ENCODE data around the gene RBP5.

The RBP5 gene, protein sequence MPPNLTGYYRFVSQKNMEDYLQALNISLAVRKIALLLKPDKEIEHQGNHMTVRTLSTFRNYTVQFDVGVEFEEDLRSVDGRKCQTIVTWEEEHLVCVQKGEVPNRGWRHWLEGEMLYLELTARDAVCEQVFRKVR

DNA sequence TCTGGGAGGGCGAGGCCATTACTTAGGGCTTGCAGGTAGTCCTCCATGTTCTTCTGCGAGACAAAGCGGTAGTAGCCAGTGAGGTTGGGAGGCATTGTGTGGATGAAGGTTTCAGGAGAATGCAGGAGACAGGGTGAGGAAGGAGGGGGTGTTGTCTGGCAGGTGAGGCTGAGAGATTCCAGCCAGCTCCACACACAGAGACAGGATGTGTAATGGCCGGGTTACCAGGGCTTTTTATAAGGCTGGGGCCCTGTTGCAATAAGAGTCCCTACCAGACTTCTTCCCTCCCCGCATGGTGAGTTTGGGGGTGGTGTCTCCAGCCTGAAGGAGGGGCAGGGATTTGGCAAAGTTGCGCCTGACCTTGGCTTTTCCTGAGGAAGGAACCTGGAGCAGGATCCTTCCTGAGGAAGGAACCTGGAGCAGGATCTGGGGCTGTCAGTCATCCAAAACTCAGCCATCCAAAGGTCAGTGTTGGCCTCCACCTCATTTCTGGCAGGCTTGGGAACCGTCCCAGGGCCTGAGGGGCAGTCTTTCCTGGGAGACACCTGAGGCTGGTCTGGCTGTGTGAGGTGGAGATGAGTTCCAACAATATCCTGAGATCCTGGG lies at the start of gene RBP5:
TSS of gene RBP5 (minus strand) at position 209 of the 606 bp plus-strand sequence. CDS start at position 95, 114 bp downstream.
- DNase-seq (ENCODE audit: low spot score): no peak

DNA sequence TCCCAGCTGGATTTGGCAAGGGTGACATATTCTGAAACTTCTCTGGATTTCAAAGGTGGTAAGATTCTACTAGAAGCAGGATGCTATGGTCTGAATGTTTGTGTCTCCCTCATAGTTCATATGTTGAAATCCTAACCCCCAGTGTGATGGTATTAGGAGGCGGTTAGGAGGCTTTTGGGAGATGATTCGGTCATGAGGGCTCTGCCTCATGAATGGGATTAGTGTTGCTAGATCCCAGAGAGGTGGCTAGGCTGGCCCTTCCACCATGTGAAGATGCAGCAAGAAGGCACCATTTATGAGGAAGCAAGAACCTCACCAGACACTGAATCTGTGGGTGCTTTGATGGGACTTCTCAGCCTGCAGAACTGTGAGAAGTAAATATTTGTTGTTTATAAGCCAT lies 49.8 kb upstream of the RBP5 start:
- DNase-seq (ENCODE audit: low spot score): no peak

DNA sequence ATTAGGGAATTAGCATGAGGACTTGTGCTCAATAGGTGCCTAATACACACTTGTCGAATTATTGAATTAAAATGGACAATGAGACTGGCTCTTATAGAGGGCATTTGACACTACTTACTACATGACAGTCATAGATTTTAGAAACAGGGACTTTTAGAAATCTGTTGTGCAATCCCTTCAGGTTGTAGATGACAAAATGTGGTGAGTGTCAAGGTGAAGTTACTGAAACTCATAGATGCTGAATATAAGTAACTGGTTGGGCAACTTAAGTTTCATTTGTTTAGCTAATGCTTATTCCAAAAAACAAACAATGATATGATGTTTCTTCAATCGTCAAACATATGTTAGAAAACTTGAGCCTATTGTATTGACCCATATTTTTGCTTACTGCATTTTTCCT lies 47.9 kb upstream of the RBP5 start:
- DNase-seq (ENCODE audit: low spot score): no peak

DNA sequence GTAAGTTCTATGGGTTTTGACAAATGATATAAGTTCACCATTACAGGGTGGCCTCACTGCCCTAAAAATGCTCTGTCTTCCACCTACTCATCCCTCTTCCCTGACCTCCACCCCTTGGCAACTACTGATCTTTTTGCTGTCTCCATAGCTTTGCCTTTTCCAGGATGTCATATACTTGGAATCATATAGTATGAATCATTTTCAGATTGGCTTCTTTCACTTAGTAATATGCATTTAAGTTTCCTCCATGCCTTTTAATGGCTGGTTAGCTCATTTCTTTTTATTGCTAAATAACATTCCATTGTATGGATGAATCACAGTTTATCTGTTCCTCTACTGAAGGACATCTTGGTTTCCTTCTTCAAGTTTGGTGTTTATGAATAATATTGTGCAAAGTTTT lies 46.8 kb upstream of the RBP5 start:
- no peak for DNase-seq (ENCODE audit: low spot score)

DNA sequence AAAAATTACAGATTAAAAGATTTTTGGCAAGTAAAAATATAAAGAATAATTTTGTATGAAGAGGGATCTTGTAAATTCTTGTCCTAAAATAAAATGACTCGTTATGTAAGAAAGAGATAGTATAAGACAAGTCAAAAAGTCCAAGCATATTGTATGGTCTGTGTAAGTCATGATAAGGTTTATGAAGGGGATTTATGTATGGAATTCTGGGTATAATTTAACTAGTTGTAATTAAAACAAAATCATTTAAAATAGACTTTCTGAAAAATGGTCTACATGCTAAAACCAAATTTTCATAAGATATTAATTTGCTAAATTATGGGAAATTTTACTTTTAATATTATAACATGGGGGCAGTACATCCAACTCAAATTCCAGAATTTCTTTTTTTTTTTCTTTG lies 43.2 kb upstream of the RBP5 start:
- DNase-seq (ENCODE audit: low spot score): no peak

DNA sequence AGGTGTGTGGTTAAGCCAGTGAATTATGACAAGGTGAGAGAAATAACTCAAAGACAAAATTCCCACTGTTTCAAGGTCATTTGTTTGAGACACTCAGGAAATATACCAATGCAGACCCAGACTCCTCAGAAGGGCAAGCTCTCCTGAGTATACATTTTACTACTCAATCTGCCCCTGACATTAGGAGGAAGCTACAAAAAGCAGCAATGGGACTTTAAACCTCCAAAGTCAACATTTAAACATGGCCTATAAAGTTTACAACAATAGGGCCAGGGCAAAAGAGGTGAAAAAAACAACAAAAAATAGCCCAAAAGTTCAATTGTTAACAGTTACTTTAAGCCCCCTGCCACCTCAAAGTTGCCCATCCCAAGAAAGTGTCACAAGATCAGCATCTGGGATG lies 41.3 kb upstream of the RBP5 start:
- DNase-seq (ENCODE audit: low spot score): no peak

DNA sequence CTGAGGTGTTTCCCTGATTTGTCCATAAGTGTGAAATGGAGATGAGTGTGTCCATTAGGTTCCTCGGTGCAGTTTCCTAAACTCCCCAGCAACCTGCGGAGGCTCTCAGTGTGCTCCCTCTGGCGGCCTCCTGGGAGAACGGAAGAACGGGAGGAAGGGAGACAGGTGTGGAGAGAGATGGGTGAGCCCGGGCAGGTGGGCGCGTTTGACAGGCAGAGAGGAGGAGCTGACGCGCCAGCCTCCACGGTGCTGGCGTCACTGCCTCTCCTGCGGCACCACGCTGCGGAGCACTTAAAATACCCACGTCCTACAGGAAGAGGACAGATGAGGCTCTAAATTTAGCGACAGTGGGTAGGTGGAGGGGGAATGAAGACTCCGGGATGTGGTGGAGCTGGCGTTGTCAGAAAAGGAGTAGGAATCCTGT lies 34.0 kb upstream of the RBP5 start:
- peak; percentile 59 for DNase-seq (ENCODE audit: low spot score)

DNA sequence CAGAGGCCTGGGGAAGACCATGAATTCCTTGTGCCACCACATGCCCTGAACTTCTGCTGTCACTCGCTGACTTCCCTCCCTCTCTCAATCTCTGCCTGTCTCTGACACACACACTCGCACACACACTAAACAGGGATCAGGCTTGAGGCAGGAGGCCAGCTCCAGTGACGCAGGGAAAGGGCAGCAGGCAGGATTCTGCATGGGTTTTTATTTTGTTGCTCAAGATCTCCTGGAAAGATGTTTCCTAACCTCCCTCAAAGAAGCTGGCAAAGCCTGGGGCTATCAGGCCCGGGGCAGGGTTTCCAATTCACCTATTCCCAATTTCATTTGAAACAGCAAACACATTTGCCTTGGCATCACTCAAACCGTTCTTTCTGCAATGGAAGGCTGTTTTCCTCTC lies 33.1 kb upstream of the RBP5 start:
- no peak for DNase-seq (ENCODE audit: low spot score)

DNA sequence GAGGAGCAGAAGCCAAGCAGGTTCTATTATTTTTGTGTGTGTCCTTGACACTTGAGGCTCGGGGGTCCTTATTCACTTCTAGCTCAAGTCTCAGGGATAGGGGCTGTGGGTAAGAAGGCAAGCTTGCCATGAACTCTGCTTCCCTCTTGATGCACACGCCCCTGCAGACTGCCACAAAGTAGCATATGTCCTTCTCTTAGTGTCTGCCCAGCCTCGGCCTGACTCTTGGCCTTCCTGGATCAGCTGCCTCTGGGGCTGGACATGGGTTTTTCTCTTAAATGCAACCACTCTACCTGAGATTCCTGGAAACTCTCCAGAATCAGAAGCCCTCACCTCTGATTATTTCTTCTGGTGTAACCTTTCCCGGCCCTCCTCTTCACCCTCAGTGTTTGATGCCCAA lies 32.6 kb upstream of the RBP5 start:
- no peak for DNase-seq (ENCODE audit: low spot score)

DNA sequence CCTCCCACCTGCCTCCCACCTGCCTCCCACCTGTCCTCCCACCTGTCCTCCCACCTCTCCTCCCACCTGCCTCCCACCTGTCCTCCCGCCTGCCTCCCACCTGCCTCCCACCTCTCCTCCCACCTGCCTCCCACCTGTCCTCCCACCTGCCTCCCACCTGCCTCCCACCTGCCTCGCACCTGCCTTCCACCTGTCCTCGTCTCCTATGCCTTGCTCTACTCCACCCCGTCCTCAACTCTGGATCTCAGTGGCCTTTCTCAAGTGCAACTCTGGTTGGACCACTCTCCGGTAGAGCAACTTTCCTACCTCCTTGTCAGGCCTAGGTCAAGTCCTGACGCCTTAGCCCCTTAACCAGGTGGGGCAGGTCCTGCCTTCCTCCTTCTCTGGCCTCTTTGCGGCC lies 31.5 kb upstream of the RBP5 start:
- DNase-seq (ENCODE audit: low spot score): no peak

DNA sequence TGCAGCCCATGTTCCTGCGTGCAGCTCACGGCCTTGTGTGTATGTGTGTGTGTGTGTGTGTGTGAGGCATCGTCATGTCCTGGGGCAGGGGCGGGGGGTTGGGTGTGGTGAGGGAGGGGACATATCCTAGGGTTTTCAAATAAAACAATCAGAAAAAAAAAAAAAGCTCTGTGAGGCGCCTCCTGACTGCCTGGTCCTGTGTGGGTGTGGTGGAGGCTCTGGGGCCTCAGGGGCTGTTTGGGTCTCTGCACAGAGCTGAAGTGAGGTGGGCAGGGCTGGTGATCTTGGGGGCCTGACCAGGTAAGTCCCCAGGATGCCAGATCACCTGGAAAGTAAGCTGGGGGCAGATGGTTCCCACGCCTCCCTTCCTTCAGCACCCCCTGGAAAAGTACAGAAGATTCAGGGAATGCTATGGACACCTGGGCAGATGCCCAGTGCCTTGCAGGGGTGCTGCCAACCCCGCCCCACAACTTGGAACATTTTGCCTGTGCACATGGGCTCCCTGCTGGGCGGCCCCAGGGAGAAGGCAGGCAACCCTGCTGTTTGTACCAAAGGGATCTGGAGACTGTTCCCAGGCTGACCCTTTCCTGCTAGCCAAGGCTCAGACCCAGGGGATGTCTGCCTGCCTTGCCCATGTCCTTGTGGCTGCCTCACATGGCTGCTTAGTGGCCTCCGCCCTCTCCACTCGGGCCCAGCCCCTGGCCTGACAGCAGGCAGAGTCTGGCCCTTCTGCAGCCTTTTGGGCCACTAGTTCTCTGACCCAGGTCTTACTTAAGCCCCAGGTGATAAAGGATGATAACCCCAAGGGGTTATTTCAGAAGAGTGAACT lies 30.3 kb upstream of the RBP5 start:
- no peak for DNase-seq (ENCODE audit: low spot score)

DNA sequence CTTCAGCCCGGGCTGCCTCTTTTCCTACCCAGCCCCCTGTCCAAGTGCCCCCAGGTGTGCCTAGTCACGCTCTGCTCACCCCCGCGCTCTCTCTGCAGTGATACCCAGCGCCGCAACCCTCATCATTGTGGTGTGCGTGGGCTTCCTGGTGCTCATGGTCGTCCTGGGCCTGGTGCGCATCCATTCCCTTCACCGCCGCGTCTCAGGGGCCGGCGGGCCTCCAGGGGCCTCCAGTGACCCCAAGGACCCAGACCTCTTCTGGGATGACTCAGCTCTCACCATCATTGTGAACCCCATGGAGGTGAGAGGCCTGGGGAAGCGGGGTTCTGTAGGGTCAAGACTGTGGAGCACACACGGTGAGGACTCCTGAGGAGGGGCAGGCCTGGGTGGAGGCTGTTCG lies 28.7 kb upstream of the RBP5 start:
- no peak for DNase-seq (ENCODE audit: low spot score)

DNA sequence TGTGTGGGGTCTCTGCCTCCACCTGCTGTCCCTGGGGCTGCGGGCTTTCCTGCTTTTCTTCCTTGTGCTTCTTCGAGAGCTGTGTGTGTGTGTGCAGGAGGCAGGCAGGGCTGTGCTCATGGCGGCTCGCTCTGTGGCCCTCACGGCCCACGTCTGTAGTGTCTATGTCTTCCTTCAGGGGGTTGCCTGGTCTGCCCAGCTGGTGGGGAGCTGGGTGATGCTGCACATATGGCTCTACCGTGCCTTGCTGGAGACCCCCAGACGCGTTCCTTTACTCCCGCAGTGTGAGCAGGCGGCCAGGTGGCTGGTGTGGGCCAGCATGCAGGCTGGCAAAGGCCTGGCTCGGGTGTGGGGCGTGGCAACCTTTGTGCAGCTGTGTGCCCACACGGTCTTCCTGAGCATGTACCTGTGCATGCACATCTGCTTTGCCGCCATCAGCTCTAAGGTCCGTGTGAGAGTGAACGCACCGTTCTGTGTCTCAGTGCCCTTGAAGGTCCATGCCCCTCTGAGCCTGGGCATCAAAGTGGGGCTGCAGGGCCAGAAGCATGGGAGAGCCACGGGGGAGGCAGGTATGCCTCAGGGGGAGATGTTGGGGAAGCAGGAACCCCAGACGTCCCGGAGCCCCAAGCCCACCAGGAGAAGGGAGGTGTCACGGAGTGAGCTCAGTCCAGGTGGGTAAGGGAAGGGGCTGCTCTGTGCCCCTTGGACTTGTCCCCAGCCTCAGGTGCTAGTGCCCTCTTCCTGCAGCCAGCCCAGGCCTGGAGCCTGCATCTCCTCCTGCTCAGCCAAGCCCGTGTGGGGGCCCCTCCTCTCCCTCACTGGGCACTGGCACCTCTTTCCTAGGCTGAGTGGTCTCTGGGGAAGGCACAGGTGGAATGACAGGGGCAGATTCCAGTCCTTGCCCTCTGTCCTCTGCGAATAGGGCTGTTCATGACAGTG lies 27.8 kb upstream of the RBP5 start:
- no peak for DNase-seq (ENCODE audit: low spot score)

DNA sequence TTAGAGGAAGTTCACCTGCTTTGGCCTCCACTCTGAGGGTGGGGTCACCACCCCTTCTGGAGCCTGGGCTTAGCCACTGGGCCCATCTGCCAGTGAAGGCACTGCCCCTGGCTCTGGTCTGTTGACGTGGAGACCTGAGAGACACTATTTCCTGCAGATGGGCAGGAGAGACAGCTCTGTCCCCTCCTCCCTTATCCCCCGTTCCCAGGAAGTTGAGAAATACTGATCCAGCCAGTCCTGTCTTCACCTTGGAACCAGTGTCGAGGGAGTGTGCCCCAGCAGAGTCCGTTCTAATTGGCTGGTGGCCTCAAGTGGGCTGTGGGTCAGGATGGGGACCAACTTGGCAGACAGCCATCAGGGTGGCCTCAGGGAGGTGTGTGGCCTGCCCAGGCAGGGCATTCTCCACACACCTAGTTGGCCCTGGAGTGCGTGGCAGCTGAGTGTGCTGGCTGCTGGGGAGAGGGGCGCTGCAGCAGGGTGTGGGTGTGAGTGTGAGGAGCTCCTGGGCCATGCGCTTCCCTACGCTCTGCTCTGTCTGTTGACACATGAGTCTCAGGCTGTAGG lies 26.9 kb upstream of the RBP5 start:
- no peak for DNase-seq (ENCODE audit: low spot score)

DNA sequence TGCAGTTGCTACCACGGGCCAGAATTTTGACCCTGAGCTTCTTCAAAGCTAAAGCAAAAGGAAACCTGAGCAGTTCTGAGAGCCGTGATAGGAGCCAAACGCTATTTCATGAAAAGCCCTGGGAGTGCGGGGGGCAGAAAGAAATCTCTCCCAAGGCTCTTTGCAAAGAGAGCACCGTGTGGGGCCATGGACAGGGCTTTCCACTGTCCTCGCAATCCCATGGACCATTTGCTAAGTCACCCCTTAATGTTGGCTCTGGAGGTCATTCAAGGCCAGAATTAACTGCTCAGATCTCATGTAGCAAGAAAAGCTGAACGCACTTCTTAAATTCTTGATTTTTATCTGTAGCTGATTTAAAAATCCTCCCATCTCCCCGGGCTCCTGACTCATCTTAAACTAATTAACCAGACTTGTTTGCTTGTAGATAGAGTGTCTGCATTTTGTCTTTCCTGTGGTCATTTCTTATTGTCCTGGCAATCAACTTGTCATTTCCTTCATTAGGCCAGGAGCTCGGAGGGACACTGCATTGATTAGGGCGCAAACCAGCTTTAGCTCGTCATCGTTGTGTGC lies 26.3 kb upstream of the RBP5 start:
- DNase-seq (ENCODE audit: low spot score): no peak

DNA sequence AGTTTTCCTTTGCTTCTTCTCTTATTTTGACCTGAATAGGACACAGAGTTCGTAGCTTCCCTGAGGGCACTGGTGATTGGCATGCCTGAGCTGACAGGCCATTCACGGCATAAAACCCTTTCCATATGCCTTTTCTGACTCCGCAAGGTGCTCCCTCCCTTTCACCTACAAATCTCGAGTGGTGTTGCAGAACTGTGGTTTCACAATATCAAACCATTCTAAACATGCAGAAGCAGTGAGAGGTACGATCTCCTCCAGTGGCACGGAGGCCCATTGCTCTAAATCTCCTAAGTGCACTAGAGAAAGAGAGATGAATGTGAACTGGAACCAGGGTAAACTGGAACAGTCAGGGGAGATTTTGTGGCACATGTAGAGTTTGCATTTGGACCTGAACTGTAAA lies 25.4 kb upstream of the RBP5 start:
- DNase-seq (ENCODE audit: low spot score): no peak

DNA sequence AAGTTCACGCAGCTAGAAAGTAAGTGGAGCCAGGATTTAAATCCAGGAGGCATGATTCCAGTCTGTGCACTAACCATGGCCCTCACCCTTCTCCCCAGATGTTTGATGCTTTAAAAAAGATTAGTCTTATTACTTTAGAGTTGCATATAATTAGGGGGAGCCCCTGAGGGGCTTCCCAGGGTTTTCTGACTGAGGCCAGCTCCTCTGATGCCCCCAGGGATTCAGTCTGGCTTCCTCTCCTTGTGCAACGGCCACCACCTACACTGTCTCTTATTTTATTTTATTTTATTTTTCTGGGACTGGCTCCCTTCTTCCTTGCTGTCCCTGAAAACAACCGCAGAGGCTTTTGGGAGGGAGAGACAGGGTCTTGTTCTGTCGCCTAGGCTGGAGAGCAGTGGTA lies 24.1 kb upstream of the RBP5 start:
- no peak for DNase-seq (ENCODE audit: low spot score)

DNA sequence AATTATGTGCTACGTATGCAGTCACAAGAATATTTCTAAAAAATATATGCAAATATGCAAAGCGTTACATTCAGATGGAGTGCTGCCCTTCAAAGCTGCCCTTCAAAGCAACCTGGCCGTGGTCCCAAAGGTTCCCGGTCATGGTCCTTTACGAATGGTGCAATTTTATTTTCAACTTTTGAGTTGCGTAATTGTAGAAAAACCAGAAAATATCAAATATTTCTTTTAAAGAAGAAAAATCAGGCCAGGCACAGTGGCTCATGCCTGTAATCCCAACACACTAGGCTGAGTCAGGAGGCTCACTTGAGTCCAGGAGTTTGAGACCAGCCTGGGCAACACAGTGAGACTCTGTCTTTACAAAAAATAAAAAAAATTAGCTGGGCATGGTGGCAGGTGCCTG lies 22.8 kb upstream of the RBP5 start:
- DNase-seq (ENCODE audit: low spot score): no peak

DNA sequence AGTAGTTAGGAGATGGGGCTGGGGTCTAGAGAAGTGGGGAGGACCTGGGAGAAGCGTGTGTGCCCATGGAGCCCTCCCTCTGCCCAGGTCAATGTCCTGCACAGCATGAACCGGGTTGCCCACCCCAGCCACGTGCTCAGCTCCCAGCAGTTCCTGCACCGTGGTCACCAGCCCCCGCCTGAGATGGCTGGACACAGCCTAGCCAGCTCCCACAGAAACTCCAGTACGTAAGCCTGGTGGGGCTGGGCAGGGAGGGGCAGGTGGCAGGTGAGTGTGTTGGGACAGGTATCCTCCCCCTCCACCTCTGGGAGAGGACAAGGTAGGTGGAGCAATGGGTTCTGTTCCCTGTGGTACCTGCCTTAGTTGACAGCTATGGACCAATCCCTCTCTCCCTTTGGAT lies 22.2 kb upstream of the RBP5 start:
- DNase-seq (ENCODE audit: low spot score): no peak

DNA sequence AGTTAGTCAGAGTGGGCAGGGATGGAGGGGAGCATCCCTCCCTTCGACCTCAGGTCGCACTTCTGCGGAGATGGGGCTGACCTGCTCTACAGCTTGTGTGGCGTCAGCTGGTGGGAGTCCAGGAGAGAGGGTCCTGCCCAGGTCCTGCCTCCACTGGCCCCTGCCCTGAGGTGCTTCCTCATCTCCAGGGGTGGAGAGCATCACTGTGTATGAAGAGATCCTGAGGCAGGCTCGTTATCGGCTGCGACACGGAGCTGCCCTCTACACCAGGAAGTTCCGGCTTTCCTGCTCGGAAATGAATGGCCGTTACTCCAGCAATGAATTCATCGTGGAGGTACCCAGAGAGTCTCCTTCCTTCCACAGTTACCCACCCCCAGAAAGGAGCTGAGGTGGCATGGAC lies 21.7 kb upstream of the RBP5 start:
- DNase-seq (ENCODE audit: low spot score): no peak

DNA sequence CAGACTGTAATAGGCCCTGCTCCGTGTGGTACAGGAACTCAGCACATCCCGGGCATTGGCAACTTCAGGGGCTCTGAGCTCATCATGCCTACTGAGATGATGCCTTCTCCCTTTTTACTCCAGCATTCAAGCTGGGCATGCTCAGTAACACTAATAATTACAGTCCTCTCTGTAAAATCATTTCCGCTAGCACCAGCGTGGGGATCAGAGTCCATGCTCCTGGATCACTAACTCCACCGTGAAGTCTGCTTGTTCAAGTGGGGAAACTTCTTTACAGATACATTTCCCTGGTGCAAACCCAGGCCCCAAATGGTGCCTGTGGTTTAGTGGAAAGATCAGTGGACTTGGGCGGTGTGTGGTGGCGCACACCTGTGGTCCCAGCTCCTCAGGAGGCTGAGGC lies 18.2 kb upstream of the RBP5 start:
- no peak for DNase-seq (ENCODE audit: low spot score)

DNA sequence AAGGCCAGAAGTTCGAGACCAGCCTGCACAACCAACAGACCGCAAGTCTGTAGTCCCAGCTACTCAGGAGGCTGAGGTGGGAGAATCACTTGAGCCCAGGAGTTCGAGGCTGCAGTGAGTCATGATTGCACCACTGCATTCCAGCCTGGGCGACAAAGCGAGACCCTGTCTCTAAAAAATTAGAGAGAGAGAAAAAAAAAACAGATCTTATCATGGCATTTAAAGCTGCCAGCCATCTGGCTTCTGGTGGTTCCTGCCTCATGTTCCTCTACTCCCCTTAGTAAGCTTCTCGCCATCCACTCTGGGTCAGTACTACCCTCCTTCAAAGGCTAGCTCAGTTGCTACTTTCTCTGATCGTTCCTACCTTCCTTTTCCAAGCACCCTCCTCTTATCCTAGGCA lies 17.5 kb upstream of the RBP5 start:
- no peak for DNase-seq (ENCODE audit: low spot score)
